Mucosa of rectum (tissue), 2 donors: Measurements from ENCODE around the gene DPEP2.

Experiments
- H3K27ac ChIP-seq, 2 donors: one replicate each; pipeline ENCODE4 v1.7.0; 2013; ENCODE audit warnings: inconsistent platforms in 2 of 2, low read depth in 2 of 2, low read length in 2 of 2
- H3K27me3 ChIP-seq, 2 donors: one replicate each; pipeline ENCODE4 v1.7.0; 2013; ENCODE audit warnings: low read length in 2 of 2; ENCODE audit not compliant: control insufficient read depth in 2 of 2, insufficient read depth in 2 of 2
- H3K36me3 ChIP-seq, 2 donors: one replicate each; pipeline ENCODE4 v1.7.0; 2013; ENCODE audit warnings: low read length in 2 of 2; ENCODE audit not compliant: control insufficient read depth in 2 of 2, insufficient read depth in 2 of 2
- H3K4me1 ChIP-seq, 2 donors: one replicate each; pipeline ENCODE4 v1.7.0; 2013; ENCODE audit warnings: low read length in 2 of 2, mild to moderate bottlenecking in 1 of 2; ENCODE audit not compliant: control insufficient read depth in 2 of 2, insufficient read depth in 2 of 2
- H3K4me3 ChIP-seq, 2 donors: one replicate each; pipeline ENCODE4 v1.7.0; 2013; ENCODE audit warnings: low read length in 2 of 2
- H3K9ac ChIP-seq, 2 donors: one replicate each; pipeline ENCODE4 v1.7.0; 2013; ENCODE audit warnings: low read length in 2 of 2, low read depth in 1 of 2, mild to moderate bottlenecking in 1 of 2
- H3K9me3 ChIP-seq, 2 donors: one replicate each; pipeline ENCODE4 v1.7.0; 2013; ENCODE audit warnings: low read length in 2 of 2; ENCODE audit not compliant: control insufficient read depth in 2 of 2
- donor health status: healthy.
- donor health status: Normal muscosa, but diverticular disease.

Gene DPEP2

GRCh38 chr16:67954421-67955196 lies 44.7 kb downstream of the DPEP2 start:
- H3K9me3 ChIP-seq = no peaks in the 10 kb centered on the region
- H3K9ac ChIP-seq = no peak overlapping the region
- H3K27ac ChIP-seq = no peak overlapping the region
- H3K4me1 ChIP-seq = peaks cover 0 to 12% of the 10 kb centered on the region in 2 donors
- no peak overlapping the region for H3K4me3 ChIP-seq
- H3K27me3 ChIP-seq = no peaks in the 10 kb centered on the region
- H3K36me3 ChIP-seq = peaks cover 1 to 25% of the 10 kb centered on the region in 2 donors

GRCh38 chr16:67953641-67954375 lies 45.5 kb downstream of the DPEP2 start:
- Histone ChIP-seq H3K4me3 (no peak overlapping the region), H3K27me3 (no peaks in the 10 kb centered on the region), H3K9ac (no peak overlapping the region), H3K4me1 (peaks cover 0 to 6% of the 10 kb centered on the region in 2 donors), H3K36me3 (peaks cover 2 to 29% of the 10 kb centered on the region in 2 donors), H3K9me3 (no peaks in the 10 kb centered on the region), H3K27ac (no peak overlapping the region)

GRCh38 chr16:67951485-67951884 lies 47.8 kb downstream of the DPEP2 start:
- no peaks in the 10 kb centered on the region for H3K27me3 ChIP-seq
- no peaks in the 10 kb centered on the region for H3K9me3 ChIP-seq
- peaks cover 0 to 6% of the 10 kb centered on the region in 2 donors for H3K4me1 ChIP-seq
- H3K36me3 ChIP-seq = peaks cover 2 to 37% of the 10 kb centered on the region in 2 donors
- H3K27ac ChIP-seq = no peak overlapping the region
- no peak overlapping the region for H3K9ac ChIP-seq
- H3K4me3 ChIP-seq = no peak overlapping the region

GRCh38 chr16:67950335-67950843 lies 48.9 kb downstream of the DPEP2 start:
- peaks cover 6 to 48% of the 10 kb centered on the region in 2 donors for H3K36me3 ChIP-seq

GRCh38 chr16:67949645-67950044 lies 49.6 kb downstream of the DPEP2 start:
- H3K9ac ChIP-seq = no peak overlapping the region
- H3K36me3 ChIP-seq = peaks cover 6 to 54% of the 10 kb centered on the region in 2 donors
- no peaks in the 10 kb centered on the region for H3K9me3 ChIP-seq
- H3K27me3 ChIP-seq = no peaks in the 10 kb centered on the region
- H3K27ac ChIP-seq = no peak overlapping the region
- no peak overlapping the region for H3K4me3 ChIP-seq
- peaks cover 1 to 9% of the 10 kb centered on the region in 2 donors for H3K4me1 ChIP-seq

More at GRCh38 chr16:67950335-67950843, 48.9 kb downstream of the DPEP2 start:
- peaks cover 0 to 6% of the 10 kb centered on the region in 2 donors for H3K4me1 ChIP-seq
- no peak overlapping the region for H3K9ac ChIP-seq
- H3K27ac ChIP-seq = no peak overlapping the region
- no peaks in the 10 kb centered on the region for H3K9me3 ChIP-seq
- no peak overlapping the region for H3K4me3 ChIP-seq
- H3K27me3 ChIP-seq = no peaks in the 10 kb centered on the region

- Histone ChIP-seq H3K27ac (no peak overlapping the region), H3K36me3 (peaks cover 6 to 52% of the 10 kb centered on the region in 2 donors), H3K4me1 (peaks cover 11 to 14% of the 10 kb centered on the region in 2 donors), H3K9ac (no peak overlapping the region), H3K9me3 (no peaks in the 10 kb centered on the region), H3K4me3 (no peak overlapping the region), H3K27me3 (no peaks in the 10 kb centered on the region)
Measured at GRCh38 chr16:67948015-67948414, 51.3 kb downstream of the DPEP2 start.

- Histone ChIP-seq H3K4me3 (no peak overlapping the region), H3K9me3 (no peaks in the 10 kb centered on the region), H3K27ac (no peak overlapping the region), H3K27me3 (no peaks in the 10 kb centered on the region), H3K36me3 (peaks cover 6 to 53% of the 10 kb centered on the region in 2 donors), H3K4me1 (peaks cover 11 to 14% of the 10 kb centered on the region in 2 donors), H3K9ac (no peak overlapping the region)
Measured at GRCh38 chr16:67946966-67947558, 52.2 kb downstream of the DPEP2 start.

- Histone ChIP-seq H3K36me3 (peaks cover 6 to 46% of the 10 kb centered on the region in 2 donors), H3K4me1 (peaks cover 9 to 11% of the 10 kb centered on the region in 2 donors), H3K9ac (no peak overlapping the region), H3K4me3 (no peak overlapping the region), H3K27ac (no peak overlapping the region), H3K27me3 (no peaks in the 10 kb centered on the region), H3K9me3 (no peaks in the 10 kb centered on the region)
Measured at GRCh38 chr16:67946128-67946569, 53.1 kb downstream of the DPEP2 start.

GRCh38 chr16:67945392-67945933 lies 53.8 kb downstream of the DPEP2 start:
- H3K4me1 ChIP-seq = peaks cover 9 to 11% of the 10 kb centered on the region in 2 donors
- H3K27ac ChIP-seq = no peak overlapping the region
- H3K27me3 ChIP-seq = no peaks in the 10 kb centered on the region
- H3K36me3 ChIP-seq = peaks cover 6 to 46% of the 10 kb centered on the region in 2 donors
- H3K4me3 ChIP-seq = no peak overlapping the region
- H3K9ac ChIP-seq = no peak overlapping the region
- no peaks in the 10 kb centered on the region for H3K9me3 ChIP-seq
